ENCODE measurements around the gene SLC22A4.

SLC22A4 gene

GRCh38 chr5:132298298-132299212 is 4.4 kb downstream of the SLC22A4 start:
- no peak for DNase-seq (ENCODE audit: low read depth in 2 of 3, low spot score in 1 of 3)

GRCh38 chr5:132299917-132300316 is 5.7 kb downstream of the SLC22A4 start:
- no peak for DNase-seq (ENCODE audit: low read depth in 2 of 3, low spot score in 1 of 3)

DNA sequence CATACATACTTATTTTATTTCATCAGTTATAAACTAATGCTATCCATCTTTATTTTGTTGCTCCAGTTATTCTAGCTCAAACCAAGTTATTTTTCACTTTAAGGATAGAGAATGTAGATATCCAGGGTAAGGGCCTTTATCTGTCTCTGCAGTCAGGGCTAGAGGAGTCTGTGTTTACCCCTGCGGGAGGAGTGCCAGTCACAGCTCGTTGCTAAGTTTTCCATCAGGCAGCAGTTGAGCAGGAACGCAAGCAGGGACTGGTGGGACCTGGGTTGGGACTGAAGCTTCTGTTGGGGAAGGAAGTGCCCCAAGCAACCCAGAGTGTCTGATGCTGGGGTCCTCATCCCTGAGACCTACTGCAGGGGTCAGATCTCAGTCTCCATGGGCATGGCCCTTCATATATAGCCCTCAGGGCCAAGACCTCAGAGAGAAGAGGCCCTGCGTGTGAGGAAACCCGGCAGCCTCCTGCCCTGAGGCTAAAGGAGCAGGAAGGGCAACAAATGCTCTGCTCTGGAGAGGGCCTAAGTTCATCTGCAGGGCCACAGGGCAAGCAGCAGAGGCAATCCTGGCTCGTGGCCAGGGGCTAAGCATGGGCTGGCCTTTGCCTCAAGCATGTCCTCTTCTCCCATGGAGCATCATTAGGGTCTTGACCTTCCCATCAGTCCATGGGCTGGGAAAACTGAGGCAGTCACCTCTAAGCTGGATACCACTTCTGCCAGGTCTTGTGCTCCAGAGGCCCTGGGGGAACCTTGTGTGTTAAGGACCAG is 6.6 kb downstream of the SLC22A4 start:
- DNase-seq (ENCODE audit: low read depth in 2 of 3, low spot score in 1 of 3): no peak

DNA sequence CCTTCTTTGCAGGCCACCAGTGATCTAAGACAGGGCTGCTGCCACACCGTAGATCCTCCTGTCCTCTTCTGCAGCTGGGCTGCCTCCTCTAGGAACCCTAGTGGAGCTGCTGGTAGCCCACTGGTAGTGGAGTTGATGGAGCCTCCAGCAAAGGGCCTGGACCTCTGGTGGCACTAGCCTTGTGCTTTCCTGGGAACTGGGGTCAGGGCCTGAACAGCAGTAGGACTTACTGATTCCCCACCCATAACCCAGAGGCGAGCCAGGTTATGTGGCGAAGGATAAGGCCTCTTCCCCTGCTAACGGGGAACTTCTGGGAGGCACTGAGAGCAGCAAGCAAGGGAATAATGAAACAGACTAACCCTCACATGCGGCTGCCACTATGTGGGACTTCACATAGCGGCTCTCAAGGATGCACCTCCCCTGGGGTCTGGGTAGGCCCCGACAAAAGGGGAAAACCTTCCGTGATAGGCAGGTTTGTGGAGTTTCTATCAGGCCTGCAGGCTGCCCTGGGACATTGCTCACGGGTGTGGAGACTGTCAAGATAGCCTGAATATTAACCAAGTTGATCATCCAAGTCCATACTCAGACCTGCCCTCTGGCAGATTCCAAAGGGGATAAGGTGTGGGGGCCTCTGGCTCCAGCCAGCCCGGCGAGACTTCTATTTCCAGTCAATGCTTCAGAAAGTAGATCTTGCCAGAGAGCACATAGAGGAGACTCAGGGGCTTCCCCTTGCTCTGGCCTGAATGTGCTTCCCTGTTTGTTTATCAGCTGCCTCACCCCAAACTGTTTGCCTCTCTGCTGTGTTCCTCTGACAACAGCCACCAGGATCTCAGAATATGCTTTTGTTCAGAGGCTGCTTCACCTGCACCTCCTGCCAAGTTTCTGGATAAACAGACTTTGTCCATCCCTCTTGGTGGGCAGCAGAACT is 7.4 kb downstream of the SLC22A4 start:
- no peak for DNase-seq (ENCODE audit: low read depth in 2 of 3, low spot score in 1 of 3)

DNA sequence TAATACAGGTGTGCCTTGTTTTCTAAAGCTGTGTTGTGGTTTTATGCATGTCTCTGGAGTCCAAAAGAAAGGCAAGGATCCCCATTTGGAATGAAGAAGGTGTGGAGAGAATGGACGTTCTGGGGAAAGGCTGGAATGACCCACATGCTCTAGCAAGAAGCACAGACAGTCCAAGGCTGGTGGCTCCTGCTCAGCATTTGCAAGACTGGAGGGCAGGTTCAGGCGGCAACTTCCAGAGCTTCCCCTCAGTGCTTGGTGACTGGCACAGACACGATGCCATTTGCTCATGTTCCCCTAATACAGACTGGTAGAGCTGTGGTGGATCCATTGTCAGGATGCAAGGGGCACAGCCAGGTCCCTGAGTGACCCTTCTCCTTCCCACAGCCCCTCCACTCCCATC is 8.2 kb downstream of the SLC22A4 start:
- no peak for DNase-seq (ENCODE audit: low read depth in 2 of 3, low spot score in 1 of 3)

- no peak for DNase-seq (ENCODE audit: low read depth in 2 of 3, low spot score in 1 of 3)
Measured at GRCh38 chr5:132303589-132303988, 9.4 kb downstream of the SLC22A4 start.

GRCh38 chr5:132305420-132305819 is 11.2 kb downstream of the SLC22A4 start:
- no peak for DNase-seq (ENCODE audit: low read depth in 2 of 3, low spot score in 1 of 3)

DNA sequence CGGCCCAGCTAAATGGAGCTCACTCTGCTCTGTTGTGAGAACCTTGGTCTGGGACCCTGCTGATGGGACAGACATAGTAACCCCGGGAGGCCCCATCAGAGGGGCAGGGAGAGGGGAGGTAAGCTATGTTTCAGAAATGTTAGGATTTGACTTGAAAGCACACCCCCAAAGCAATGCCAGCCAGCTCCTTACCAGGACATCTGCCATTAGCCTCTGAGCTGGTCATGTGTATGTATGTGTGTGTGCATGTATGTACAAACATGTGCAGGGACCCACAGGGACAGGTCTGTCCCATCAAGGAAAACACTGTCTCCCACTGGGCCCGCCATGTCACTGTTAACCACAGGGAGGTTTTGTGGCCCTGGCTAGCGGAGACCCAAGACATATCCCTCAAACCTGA is 14.5 kb downstream of the SLC22A4 start:
- no peak for DNase-seq (ENCODE audit: low read depth in 2 of 3, low spot score in 1 of 3)

DNA sequence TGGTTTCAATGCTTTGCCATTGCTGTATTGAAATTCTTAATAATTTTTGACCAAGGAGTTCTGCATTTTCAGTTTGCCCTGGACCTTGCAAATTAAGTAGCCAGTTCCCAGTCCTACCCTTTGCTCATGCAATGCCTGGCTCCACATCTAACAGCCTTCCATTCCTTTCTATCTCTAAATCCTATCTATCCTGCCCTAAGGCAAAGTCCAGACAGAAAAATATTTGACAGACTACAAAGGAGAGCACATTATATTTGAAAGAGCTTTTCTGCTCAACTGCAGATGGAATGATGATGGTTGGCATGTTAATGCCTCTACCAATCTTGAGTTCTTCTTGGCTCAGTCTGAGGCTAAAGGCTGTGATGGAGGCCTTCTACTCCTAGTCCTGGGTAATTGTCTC is 15.5 kb downstream of the SLC22A4 start:
- DNase-seq (ENCODE audit: low read depth in 2 of 3, low spot score in 1 of 3): no peak

- DNase-seq (ENCODE audit: low read depth in 2 of 3, low spot score in 1 of 3): no peak
Measured at GRCh38 chr5:132310141-132310834, 16.1 kb downstream of the SLC22A4 start.

GRCh38 chr5:132313366-132313765 is 19.2 kb downstream of the SLC22A4 start:
- no peak for DNase-seq (ENCODE audit: low read depth in 2 of 3, low spot score in 1 of 3)

DNA sequence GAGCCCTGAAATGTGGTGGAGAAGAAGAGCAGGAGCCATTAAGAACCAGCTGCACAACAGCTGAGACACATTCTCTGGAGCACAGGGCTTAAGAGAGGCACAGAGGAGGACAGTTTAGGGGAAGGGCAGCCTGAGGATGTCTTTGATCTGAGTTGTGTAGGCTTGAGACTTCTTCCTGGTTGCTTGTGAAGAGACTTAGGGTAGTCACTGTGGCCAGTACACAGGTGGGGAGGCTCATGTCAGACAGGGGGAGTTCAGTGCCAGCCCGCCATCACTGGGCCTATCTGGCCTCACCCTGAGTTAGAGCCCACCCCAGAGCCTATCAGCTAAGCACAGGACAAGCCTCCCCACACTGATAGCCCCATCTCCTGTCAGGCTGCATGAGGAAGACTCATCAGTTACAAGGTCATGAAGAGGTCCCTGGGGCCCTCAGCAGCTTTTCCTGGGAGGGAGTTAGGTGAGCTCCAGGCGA is 19.8 kb downstream of the SLC22A4 start:
- no peak for DNase-seq (ENCODE audit: low read depth in 2 of 3, low spot score in 1 of 3)

GRCh38 chr5:132315529-132316067 is 21.4 kb downstream of the SLC22A4 start:
- DNase-seq (ENCODE audit: low read depth in 2 of 3, low spot score in 1 of 3): no peak

DNA sequence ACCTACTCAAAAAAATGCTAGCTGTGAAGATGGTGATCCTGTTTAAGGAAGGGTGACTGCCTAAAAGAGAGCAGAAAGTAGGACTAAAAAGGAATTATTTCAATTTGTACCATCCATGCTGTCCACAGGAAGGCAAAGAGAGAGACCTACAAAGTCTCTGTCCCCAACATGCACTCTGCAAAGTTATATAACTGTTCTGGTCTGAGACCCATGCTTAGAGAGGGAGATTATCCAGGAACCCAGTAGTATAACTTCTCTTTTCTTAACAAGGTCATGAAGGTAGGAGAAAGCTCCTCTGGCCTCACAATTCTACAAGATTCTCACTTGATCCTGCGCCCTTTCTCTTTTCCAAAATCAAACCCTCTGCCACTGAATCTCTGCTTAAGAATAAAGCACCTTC is 25.8 kb downstream of the SLC22A4 start:
- DNase-seq (ENCODE audit: low read depth in 2 of 3, low spot score in 1 of 3): no peak

DNA sequence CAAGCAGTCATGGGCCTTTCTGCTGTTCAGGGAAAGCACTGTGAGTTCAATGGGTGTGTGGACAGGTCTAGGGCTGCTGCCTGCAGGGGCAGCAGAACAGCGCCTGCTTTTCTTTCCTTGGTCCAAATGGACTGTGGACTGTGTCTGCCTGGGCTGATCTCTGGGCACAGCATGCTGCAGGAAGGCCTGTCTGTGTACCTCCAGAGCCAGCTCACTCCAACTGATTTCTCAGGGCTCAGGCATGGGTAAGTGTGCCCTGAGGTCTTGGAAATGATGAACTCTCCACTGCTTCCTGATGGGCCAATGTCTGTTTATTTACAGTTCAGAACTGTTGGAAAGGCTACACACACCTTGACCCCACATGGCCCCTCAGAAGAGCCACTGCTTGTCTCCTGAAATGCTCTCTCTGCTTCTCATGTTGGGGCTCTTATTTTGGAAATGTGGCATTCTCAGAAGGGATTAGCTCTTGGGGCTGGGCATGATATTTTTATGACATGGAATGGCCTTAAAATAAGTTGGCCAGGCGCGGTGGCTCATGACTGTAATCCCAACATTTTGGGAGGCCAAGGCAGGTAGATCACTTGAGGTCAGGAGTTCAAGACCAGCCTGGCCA is 27.0 kb downstream of the SLC22A4 start:
- DNase-seq (ENCODE audit: low read depth in 2 of 3, low spot score in 1 of 3): no peak

GRCh38 chr5:132322266-132322665 is 28.1 kb downstream of the SLC22A4 start:
- no peak for DNase-seq (ENCODE audit: low read depth in 2 of 3, low spot score in 1 of 3)

DNA sequence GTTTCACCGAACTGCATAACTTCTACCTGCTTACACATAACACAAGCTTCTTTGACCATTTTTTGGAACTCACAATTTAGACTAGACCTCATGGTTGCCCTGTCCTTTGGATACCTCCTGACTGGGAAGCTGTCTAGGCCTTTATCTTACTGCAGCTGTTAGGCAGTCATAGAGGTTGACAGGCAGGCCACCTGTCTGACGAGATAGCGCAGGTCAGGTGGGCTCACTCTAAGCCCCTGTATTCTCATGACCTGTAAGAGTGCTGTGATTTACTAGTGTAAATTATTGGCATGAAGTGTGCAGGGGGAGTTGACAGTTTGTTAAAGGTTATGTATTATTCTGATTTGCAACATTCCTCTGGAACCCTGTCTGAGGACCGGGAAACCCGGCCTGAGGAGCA is 29.0 kb downstream of the SLC22A4 start:
- no peak for DNase-seq (ENCODE audit: low read depth in 2 of 3, low spot score in 1 of 3)

GRCh38 chr5:132325691-132326090 is 31.5 kb downstream of the SLC22A4 start:
- DNase-seq (ENCODE audit: low read depth in 2 of 3, low spot score in 1 of 3): no peak

DNA sequence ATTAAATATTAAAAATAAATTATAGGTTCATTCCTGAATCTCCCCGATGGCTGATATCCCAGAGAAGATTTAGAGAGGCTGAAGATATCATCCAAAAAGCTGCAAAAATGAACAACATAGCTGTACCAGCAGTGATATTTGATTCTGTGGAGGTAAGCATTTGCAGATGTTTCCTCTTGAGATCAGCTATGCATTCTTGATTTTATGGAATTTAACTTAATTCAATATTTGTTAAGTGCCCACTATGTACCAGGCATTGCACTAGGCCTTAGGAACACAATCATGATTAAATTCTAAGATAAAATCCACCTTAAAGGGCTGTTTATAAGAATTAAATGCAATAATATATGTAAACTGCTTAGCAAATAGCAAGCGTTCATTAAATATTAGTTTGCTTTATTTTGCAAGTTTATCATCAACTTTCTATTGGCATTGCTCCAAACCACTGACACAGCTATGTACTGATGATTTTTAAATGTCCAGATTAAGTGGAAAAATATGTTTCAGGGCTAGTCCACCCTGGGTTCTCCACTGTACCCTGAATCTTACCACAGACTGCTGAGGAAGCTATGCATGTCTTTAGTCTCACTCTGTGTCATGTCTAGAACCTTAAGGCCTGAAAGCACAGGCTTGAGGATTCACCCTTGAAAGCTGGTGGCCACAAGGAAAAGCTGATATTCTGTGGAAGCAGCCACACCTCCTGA is 33.2 kb downstream of the SLC22A4 start:
- DNase-seq (ENCODE audit: low read depth in 2 of 3, low spot score in 1 of 3): no peak
